Activated CD4-positive, alpha-beta T cell treated with anti-CD3 and anti-CD28 coated beads, Interleukin-10, Interleukin-2, amounts not matched to agents 100 ng/mL and 50 ng/mL, durations not matched to agents 16 hours and 8 hours (primary cell): ENCODE data around the gene EMC8.
A peak's percentile ranks its signal among the peaks of the same experiment; 100 is the strongest.

Experiments used
- DNase-seq: peaks from one replicate; pipeline ENCODE4 v3.0.0-alpha.2; 2020

EMC8 gene

DNA sequence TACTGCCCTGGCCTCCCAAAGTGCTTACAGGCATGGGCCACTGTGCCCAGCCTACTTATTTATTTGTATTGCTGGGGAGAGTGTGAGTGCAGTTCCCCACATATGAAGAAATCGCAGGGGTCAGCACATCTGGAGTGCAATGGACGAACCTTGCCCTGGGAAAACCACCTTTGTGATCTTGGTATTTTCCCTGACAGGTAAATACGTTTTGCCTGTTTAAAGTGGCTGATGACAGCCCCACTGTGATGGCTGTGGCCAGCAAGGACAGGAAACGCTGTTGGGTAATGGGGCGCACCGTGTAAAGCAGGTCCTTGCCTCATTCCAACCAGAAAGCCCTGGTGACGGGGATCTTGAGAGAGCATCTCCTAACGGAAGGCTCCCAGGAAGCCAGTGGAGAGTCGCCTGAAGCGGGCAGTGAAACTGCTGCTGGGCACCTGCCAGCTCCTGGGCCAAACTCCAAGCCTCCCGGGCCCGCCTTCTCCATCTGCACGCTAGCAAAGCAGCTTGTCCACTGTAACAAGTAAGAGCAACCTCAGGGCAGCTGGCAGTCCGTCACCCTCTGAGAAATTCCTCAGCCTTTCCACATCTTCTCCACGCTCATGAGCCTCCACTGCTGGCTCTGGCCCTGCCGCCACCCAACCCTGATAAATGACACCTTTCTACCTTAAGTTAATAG, 17.5 kb downstream of the EMC8 start:
- no peak for DNase-seq

DNA sequence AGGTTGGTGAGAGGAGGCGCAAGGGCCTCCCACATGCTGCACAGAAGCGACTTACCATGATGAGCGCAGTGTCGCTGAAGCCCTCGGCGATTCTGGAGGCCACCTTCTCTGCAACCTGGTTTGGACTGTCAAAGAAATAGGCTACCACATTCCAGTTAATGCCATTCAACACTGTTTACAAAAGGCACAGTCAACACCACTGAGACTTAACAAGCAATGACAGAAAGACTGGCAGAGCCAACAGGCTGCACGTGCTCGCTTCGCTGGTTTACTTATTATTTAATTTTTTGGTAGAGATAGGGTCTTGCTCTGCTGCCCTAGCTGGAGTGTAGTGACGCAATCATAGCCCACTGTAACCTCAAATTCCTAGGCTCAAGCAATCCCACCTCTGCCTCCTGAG, 18.2 kb downstream of the EMC8 start:
- no peak for DNase-seq

DNA sequence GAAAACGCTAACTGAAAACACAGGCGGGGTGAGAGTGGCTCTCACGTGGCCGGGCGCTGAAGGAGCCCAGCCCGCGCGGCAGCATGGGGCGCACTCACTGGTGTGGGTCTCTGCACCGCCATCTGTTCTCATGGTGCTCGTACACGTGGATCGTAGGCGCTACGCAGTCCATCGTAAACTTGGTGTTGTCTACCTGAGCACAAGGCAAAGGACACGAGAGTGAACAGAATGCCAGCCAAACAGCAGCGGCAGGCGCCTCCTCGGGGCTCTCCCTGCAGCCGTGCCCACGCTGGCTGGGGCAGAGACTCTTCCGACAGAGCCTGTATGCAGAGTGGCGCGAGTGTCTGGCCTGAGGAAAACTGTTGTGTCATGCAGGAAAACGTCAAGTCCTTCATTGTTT, 19.1 kb downstream of the EMC8 start:
- DNase-seq, result no peak

DNA sequence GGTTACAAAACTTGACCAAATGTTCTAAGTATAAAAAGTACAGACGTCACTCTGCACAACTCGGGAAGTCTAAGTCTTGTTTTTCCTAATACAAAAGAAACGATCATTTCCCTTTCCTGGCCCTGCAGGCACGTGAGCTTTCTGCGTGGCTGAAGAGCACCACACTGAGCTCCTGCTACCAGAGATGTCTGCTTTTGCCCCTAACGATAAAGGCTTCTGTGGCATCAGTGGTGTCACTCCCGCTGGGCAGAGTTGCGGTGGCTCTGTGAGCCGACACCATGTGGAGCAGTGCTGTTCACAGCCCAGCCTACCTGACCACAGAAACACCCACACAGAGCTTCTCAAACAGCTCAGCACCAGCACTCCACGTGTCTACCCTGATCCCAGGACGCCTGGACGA, 20.5 kb downstream of the EMC8 start:
- DNase-seq, result peak; percentile 61

DNA sequence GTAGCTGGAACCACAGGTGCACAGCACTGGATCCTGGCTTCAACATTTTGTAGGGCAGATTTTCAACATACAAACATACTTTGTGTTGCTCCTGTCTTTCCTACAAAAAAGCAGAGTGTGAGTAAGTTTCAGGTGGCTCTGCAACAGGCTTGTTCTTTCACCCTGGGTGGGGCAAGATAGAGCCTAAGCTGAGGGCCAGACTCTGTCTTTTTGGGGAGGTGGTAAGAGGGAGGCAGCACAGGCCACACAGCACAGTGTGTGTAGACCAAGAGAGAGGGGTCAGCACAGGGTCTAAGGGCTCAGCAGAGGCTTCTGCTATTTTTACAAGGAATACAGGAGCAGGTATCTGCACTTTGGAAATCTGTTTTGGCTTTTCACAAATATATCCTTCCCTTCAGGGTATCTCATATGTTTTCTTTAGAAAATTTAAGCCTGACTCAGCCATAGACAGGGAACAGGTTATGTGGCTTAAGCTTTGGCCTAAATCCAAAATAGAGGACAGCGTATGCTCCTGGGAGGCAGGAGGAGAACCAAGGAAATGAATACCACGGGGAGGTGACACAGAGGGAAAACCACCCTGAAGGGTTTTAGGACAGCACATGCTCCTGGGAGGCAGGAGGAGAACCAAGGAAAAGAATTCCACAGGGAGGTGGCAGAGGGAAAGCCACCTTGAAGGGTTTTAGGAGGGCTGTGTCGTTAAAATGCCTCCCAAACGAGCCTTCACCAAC, 21.6 kb downstream of the EMC8 start:
- DNase-seq, result no peak

DNA sequence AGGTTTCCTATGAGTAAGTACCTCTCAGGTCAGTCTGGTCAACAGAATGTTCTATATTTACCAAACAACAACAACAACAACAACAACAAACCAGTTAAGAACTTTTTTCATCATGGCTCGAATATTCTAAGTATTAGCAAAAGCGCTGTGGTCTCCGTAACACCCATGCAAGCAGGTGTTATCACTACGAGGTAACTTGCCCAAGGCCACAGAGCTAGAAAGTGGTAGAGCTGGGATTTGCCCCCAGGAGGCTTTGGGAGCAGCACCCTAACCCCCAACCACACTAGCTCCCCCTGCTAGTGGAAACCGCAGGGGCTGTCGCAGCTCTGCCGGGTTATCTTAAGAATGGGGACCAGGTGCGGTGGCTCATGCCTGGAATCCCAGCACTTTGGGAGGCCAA, 24.5 kb downstream of the EMC8 start:
- no peak for DNase-seq

DNA sequence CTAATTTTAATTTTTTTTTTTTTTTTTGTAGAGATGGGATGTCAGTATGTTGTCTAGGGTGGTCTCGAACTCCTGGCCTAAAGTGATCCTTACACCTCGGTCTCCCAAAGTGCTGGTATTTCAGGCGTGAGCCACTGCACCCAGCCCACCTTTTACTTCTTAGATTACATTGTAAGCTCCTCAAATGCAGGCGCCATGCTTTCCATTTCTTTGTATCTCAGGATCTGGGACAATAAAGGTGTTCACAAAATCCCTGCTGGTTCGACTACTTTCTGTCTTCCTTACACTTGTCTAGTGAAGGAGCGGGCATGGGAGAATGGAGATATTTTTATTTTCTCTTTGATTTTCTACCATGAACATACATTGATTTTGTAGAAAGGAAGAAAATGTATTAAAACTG, 25.2 kb downstream of the EMC8 start:
- DNase-seq, result no peak

DNA sequence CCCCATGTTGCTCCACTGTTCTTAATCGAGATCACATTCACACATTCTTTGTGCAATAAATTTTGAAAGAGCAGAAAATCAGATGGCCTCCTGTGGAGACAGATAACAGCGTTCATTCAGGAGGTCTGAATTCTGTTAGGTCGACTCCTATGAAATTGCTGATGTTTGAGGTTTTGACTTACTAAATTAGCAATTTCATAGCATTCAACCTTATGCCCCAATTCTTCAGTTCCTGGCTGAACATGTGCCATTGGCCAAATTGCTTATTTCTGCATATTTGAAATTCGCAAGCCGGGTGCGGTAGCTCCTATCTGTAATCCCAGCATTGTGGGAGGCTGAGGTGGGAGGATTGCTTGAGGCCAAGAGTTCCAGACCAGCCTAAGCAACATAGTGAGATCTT, 26.3 kb downstream of the EMC8 start:
- DNase-seq, result no peak

DNA sequence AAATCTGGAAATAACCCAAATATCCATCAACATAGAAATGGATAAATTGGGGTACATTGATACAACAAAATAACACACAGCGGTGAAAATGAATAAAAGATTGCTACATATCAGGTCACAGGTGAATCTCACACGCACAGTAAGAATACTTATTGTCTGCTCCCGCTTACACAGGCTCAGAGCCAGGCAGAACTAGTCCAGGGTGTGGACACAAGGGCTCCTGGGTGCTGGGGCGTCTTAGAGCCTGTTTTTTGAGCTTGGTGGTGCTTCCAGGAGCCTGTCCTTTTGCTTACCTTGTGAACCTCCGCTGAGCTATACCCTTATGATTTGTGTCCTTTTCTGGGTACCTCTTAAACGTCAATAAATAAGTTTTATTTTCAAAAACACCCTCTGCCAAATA, 28.6 kb downstream of the EMC8 start:
- no peak for DNase-seq

DNA sequence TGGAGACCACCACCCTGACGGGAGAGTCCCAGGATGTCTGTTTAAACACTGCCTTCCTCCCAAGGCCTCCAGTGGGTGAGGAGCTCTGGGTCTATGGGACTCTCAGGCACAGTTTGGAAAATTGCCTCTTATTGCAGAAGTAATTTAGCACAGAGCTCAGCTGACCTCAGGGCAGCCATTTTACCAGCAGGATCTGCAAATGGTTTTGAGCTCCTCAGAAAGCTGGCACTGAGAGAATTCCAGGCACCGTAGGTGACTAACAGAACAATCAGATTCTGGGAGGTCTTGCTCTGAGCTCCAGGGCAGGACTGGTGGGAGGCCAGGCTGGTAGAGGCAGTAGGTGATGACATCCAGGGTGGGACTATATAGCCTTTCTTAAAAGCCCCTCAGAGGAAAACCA, 31.1 kb downstream of the EMC8 start:
- no peak for DNase-seq

DNA sequence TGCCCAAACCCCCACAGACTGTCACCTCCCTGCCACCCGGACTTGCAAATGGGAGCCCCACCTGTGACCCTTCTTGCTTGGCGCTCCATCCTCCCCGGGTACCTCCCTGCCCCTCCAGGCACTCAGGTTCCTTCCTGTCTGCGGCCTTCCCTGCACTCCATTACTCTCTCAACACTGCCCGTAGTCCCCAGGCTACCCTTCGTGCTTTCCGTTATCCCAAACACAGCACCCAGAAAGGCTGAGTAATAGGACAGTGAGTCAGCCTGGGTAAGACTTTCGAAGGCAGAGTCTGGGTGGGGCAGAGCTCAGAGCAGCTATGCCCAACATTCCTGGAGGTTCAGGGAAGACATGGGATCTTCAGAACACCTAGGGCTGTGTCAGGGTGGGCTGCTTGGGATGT, 31.8 kb downstream of the EMC8 start:
- DNase-seq, result no peak

DNA sequence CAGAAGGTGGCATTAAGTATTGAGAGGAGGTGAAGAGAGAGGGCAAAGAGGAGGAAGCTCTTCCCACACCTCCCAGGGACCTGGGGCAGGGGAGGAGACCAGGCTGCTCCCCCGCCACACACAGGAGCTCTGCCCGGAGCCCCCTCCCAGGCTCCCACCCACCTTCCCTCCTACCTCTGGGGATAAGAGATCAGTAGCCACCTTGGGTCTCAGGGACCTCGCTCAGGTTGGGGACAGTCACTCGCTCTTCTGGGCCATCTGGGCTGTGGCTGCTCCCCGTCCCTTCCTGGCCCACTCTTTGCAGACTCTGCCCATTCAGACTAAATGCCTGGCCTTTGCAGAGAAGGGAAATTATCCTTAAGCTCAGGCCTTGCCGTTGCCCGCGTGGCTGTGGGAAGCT, 33.6 kb downstream of the EMC8 start:
- no peak for DNase-seq

DNA sequence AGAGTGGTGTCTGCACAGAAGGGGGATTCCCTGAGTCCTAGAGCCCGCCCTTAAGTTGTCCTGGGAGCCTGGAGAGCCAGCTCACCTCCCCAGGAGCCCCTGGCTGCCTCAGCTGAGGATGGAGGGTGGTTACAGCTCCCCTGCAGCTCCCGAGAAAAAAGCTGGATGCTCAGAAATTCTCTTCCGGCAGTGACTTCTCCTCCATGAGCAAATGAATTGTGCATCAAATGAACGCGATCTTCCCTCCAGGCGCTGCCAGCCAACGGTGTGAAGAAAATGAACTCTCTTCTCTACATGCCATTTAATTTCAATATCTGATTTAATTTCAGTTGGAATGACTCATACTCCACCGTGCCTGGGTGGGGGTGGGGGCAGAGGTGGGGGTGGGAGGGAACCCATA, 34.1 kb downstream of the EMC8 start:
- no peak for DNase-seq

DNA sequence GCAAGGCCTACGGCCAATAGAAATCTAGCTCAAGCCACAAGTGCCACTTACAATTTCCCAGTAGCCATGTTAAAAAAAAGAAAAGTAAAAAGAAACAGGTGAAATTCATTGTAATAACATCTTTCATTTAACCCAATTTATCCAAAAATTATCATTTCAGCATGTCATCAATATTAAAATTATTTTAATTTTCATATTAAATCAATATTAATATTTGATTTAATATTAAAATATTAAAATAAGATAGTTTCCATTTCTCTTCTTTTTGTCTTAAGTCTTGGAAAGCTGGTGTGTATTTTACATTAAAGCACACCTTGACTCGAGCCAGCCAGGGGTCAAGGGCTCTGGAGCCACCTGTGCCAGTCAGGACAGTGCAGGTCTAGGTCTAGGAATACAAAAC, 35.7 kb downstream of the EMC8 start:
- no peak for DNase-seq

DNA sequence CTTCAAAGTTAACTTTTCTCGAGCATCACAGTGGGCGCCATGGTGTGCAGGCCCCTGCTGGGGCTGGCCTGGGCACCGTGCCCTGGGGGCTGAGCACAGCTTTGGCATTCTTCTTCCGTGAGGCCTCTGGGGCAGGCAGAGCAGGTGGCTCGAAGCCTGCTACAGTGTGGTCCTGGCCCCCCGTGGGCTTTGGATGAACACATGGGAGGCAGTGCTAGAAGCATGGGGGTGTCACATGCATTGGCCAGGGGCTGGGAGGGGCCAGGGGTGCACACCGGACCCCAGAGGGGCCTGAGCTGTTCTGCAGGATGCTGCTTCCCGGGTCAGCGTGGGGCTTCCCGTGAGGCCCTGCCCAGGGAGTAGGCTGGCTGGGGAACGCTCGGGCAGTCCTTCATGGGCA, 36.4 kb downstream of the EMC8 start:
- no peak for DNase-seq

DNA sequence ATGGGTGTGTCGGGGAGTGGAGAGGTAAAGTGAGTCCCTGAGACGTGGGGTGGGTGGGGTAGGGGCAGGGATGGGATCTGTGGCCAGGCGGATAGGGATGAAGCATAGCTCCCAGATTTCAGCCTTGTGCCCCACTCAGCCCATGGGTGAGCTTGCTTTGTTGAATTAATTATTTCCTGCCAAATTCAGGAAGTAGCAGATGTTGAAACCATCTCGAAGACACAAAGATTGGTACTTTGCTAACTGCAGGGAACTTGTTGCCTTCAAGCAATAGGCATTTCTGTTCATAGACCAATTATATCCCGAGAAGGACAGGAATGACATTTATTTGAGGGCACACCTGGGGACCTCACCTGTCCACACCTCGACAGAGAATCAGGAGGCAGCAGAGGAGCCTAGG, 37.5 kb downstream of the EMC8 start:
- no peak for DNase-seq

DNA sequence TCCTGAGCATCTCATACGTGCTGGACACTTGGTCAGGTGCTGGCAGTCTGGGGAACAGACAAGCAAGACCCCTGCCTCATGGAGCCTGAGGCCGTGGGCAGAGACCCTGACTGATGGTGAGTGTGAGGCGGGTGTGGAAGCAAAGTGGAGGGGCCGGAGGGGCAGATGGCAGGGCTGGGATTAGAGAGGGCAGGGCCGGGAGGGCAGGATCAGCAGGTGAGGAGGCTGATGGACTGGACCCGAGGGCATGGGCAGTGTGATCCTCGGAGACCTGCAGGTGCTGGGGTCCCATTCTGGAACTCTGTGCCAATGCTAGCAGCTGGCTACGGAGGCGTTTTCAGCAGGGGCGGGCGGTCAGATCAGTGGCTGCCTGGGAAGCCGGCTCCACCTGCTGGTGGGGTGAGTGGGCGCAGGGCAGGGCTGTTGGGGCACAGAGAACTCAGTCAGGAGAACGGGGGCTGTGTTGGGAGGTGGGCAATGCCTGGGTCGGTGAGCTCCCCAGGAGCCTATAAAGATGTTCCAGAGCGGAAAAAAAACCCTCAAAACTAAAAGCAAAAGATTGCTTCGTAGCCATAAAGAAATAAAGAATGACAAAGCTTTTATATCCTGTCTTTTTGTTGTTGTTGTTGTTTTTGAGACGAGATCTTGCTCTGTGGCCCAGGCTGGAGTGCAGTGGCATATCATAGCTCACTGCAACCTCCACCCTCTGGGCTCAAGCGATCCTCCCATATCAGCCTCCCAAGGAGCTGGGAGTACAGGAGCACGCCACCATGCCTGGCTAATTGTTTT, 39.5 kb downstream of the EMC8 start:
- peak; percentile 33 for DNase-seq

DNA sequence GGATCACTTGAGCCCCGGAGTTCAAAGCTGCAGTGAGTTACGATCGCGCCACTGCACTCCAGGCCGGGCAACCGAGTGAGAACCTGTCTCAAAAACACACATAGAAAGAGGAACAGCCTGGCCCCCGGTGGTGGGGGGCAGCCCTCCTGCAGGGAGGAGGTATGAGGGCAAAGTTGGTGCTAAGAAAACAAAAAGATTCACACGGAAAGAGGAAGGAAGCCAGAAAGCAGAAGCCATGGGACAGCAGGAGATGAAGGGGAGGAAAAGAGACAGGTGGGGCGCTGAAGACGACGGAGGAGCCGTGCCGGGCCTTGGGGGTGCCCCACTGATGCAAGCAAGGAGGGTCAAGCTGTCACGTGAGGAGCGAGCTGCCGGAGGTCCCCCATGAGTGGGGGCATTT, 40.2 kb downstream of the EMC8 start:
- DNase-seq, result no peak

DNA sequence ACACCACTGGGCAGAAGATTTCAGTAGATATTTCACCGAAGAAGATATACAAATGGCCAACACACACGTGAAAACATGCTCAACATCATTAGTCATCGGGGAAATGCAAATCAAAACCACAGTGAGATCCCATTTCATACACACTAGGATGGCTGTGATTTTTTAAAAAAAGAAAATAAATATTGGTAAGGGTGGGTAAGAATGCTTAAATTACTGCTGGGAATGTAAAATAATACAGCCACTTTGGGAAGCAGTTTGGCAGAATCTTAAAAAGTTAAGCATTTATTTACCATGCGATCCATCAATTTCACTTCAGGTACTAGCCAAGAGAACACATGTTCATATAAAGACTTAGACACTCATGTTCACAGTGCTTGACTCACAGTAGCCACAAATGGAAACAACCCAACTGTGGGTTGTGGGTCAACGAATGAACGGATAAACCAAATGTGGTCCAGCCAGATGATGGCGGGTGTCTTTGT, 42.0 kb downstream of the EMC8 start:
- DNase-seq, result peak; percentile 51

DNA sequence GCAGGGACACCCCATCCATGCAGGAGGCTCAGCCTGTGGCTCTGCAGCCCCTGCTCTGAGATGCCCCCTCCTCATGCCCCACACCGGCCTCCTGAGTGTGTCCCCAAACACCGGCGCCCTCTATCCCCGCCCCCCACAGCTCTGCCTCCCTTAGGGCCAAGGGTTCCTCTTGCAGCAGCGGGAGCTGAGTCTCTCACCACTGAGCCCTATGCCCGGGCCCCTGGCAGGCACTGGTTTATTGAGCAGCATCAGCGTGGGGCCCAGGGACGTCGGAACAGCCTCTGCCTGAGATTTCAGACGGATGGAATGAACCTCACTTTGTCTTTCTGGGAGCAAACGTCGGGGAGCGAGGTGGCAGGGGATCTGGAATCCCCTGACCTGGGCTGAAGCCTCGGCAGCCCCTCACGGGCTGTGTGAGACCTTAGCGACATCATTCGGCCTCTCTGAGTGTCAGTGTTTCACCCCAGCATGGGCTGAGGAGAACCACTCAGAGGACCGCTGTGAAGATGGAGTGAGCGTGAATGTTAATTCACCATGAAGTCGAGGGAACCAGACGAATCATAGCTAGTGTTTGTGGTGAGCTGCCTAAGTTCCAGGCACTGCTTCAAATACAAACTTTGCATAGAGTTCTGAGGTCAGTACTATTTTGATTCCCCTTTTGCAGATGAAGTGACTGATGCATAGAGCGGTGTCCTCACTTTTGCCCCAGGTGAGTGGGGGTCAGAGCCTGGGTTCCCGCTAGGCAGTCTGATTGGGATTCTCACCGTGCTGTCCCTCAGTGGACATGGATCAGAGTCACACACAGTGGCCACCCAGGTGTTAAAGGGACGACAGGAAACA, 43.2 kb downstream of the EMC8 start:
- DNase-seq, result no peak

DNA sequence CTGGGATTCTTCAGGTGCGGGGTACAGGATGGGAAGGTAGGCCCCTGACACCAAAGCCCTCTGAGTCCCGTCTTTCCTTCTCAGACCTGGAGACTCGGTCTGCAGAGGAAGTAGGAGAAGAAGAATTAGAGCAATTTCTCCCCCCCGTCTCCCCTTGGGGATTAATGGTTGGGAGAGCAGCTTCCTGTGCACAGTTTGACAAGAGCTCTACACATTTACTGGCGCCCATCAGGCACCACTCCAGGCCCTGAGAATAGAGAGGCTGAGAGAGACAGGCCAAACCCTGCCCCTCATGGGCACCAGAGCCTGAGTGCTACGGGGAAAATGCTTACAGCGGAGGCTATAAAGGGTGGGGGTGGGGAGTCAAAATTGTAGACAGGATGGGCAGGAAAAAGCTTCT, 44.9 kb downstream of the EMC8 start:
- no peak for DNase-seq

DNA sequence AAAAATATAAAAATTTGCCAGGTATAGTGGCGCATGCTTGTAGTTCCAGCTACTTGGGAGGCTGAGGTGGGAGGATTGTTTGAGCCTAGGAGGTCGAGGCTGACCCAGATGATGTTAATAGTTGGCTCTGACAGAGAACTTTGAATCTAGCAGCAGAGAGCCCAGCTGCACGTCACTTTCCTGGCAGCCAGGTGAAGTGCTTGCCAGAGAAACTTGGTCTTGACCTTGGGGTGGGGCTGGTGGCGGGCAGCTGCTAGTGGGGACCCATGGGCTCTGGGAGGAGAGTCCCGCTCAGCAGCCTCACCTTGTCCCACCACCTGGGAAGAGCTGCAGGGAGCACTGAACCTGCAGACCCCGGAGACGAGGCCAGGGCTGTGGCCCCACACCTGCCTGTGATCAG, 45.4 kb downstream of the EMC8 start:
- no peak for DNase-seq

DNA sequence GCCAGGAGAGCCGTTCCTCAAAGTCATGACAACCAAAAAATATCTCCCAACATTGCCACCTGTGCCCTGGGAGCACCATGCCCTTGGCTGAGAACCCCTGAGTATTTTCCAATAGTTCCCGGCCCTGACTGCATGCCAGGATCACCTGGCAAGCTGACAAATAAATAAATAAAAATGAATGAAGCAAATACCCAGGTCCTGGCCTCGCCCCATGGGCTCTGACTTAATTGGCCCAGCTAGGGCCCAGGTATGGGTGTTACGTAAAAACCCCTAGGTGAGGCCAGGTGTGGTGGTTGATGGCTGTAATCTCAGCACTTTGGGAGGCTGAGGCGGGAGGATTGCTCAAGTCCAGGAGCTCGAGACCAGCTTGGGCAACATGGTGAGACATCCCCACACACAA, 45.8 kb downstream of the EMC8 start:
- no peak for DNase-seq
